Kidney (tissue), 22 donors: ENCODE data around the gene SNAP23. TPM values are rescaled to one million over a fixed set of nuclear protein-coding genes. Genes with fewer than 3 reads are reported as not detected.
A peak's percentile ranks its signal among the peaks of the same experiment; 100 is the strongest.

Experiments used
- DNase-seq, 5 donors: peaks; one replicate each; pipeline ENCODE4 v3.0.0-alpha.2; 2013 to 2020
- FAIRE-seq: peaks from 2 replicates; lab custom pipeline; 2012; peaks lifted over from hg19 to GRCh38; lab: Jason Lieb, UNC
- H3K27ac ChIP-seq, 2 donors: one replicate each; pipeline ENCODE4 v1.7.0; 2013; ENCODE audit warnings: low read depth in 2 of 2, low read length in 2 of 2, inconsistent platforms in 1 of 2
- H3K27me3 ChIP-seq: one replicate; pipeline ENCODE4 v1.7.1; 2013; ENCODE audit warnings: low read length, inconsistent platforms; ENCODE audit not compliant: control insufficient read depth, insufficient read depth
- H3K36me3 ChIP-seq, 3 donors: one replicate each; pipeline versions ENCODE4 v1.7.0 to v1.7.1; 2013; ENCODE audit warnings: low read length in 3 of 3, control low read depth in 1 of 3, inconsistent platforms in 1 of 3; ENCODE audit not compliant: insufficient read depth in 3 of 3, control insufficient read depth in 2 of 3
- H3K4me1 ChIP-seq, 3 donors: one replicate each; pipeline versions ENCODE4 v1.7.0 to v1.7.1; 2013; ENCODE audit warnings: low read length in 3 of 3, inconsistent platforms in 1 of 3, low read depth in 1 of 3; ENCODE audit not compliant: control insufficient read depth in 2 of 3, insufficient read depth in 2 of 3
- H3K4me3 ChIP-seq, 3 donors: one replicate each; pipeline versions ENCODE4 v1.7.0 to v1.8.1; 2013; ENCODE audit warnings: low read length in 3 of 3, control low read depth in 1 of 3, inconsistent platforms in 1 of 3
- H3K9ac ChIP-seq, 3 donors: one replicate each; pipeline versions ENCODE4 v1.7.0 to v1.7.1; 2013; ENCODE audit warnings: low read length in 3 of 3, control low read depth in 1 of 3, inconsistent platforms in 1 of 3
- H3K9me3 ChIP-seq, 3 donors: one replicate each; pipeline versions ENCODE4 v1.7.0 to v1.7.1; 2013; ENCODE audit warnings: low read length in 3 of 3, control low read depth in 1 of 3, inconsistent platforms in 1 of 3; ENCODE audit not compliant: control insufficient read depth in 2 of 3, insufficient read depth in 1 of 3
- CTCF ChIP-seq: IDR thresholded peaks from 3 replicates; pipeline ENCODE4 v1.5.1; 2012; ENCODE audit warnings: mild to moderate bottlenecking, moderate library complexity, borderline replicate concordance; ENCODE audit not compliant: insufficient read depth; ENCODE audit errors: extremely low read depth
- intact Hi-C: fragments of 100-400 bp; cut with DNase I; formaldehyde crosslinking; loops from one replicate; pipeline ENCODE4 v1.11.1; 2022
- long read RNA-seq, 10 donors: library from polyadenylated mRNA in 1 of 10; unstranded in 1 of 10; transcript quantifications; one replicate each; pipeline ENCODE4 v2.0.0 and lab custom pipeline, GENCODE V29; 2021 to 2026
- polyA plus RNA-seq: library from polyadenylated mRNA; stranded (reverse); fragments of 350-450 nt; fragmentation: Illumina TruSeq; extraction: RNeasy Lipid Tissue Mini Kit (QIAGEN cat#74804); gene quantifications from one replicate; pipeline ENCODE4 v1.2.3, GENCODE V29; 2014; ENCODE audit warnings: low read depth, low replicate concordance; ENCODE audit not compliant: insufficient read depth
- total RNA-seq: library from RNA; stranded (reverse); fragmentation: NEBNext Ultra II Directional; extraction: Animal tissue kit (Norgen Biotek cat#: 25700); gene quantifications from one replicate; pipeline ENCODE4 v1.2.1, GENCODE V29; 2021
- donor health status: control.
- donor health status: control.
- donor health status: control.
- donor health status: control.
- donor health status: control.
- donor health status: DM: yes; HTN: yes; CAD: no.
- donor health status: Normal renal cell carcinoma (clear cell type).

Gene SNAP23
- total RNA-seq (55.0 TPM), polyA plus RNA-seq (34.1 TPM)
- long read RNA-seq, donor 1, transcript SNAP23-201 (8 exons, 2,687 nt), result major isoform, 21 of 23 reads
- long read RNA-seq, donor 1, partial matches to known transcripts, result 0 of 23 reads
- long read RNA-seq, donor 1, other reads (novel, unspliced or antisense), result 0 of 23 reads
- long read RNA-seq, donor 2, transcript SNAP23-201 (8 exons, 2,687 nt), result major isoform, 21 of 22 reads
- long read RNA-seq, donor 2, partial matches to known transcripts, result 0 of 22 reads
- long read RNA-seq, donor 2, other reads (novel, unspliced or antisense), result 0 of 22 reads
- long read RNA-seq, donor 3, transcript SNAP23-201 (8 exons, 2,687 nt), result major isoform, 19 of 22 reads
- long read RNA-seq, donor 3, partial matches to known transcripts, result 0 of 22 reads
- long read RNA-seq, donor 3, other reads (novel, unspliced or antisense), result 0 of 22 reads
- long read RNA-seq, donor 4, transcript SNAP23-201 (8 exons, 2,687 nt), result major isoform, 11 of 20 reads
- long read RNA-seq, donor 4, partial matches to known transcripts, result 0 of 20 reads
- long read RNA-seq, donor 4, other reads (novel, unspliced or antisense), result 5 of 20 reads
- long read RNA-seq, donor 5, partial matches to known transcripts, result 0 of 1 reads
- long read RNA-seq, donor 5, other reads (novel, unspliced or antisense), result 0 of 1 reads
- long read RNA-seq, donor 6, transcript SNAP23-201 (8 exons, 2,687 nt), result major isoform, 14 of 23 reads
- long read RNA-seq, donor 6, partial matches to known transcripts, result 6 of 23 reads
- long read RNA-seq, donor 6, other reads (novel, unspliced or antisense), result 0 of 23 reads
- long read RNA-seq, donor 7, transcript SNAP23-201 (8 exons, 2,687 nt), result major isoform, 56 of 75 reads
- long read RNA-seq, donor 7, partial matches to known transcripts, result 1 of 75 reads
- long read RNA-seq, donor 7, other reads (novel, unspliced or antisense), result 16 of 75 reads
- long read RNA-seq, donor 8, transcript SNAP23-201 (8 exons, 2,687 nt), result major isoform, 6 of 16 reads
- long read RNA-seq, donor 8, partial matches to known transcripts, result 8 of 16 reads
- long read RNA-seq, donor 8, other reads (novel, unspliced or antisense), result 0 of 16 reads
- long read RNA-seq, donor 9, transcript SNAP23-201 (8 exons, 2,687 nt), result major isoform, 10 of 12 reads
- long read RNA-seq, donor 9, partial matches to known transcripts, result 0 of 12 reads
- long read RNA-seq, donor 9, other reads (novel, unspliced or antisense), result 0 of 12 reads
- long read RNA-seq, donor 10, transcript SNAP23-201 (8 exons, 2,687 nt), result major isoform, 11 of 19 reads
- long read RNA-seq, donor 10, partial matches to known transcripts, result 7 of 19 reads
- long read RNA-seq, donor 10, other reads (novel, unspliced or antisense), result 0 of 19 reads

- TF ChIP-seq CTCF, result no peak
- Histone ChIP-seq H3K9me3 (no peaks in the 10 kb centered on the region), H3K36me3 (no peaks in the 10 kb centered on the region), H3K27me3 (no peaks in the 10 kb centered on the region), H3K27ac (peak within 1 kb of the TSS; percentile 89 to 96), H3K4me3 (peak within 1 kb of the TSS; percentile 89 to 99 (median 93)), H3K9ac (peak within 1 kb of the TSS; percentile 83 to 97 (median 90)), H3K4me1 (peaks cover 3 to 17% (median 10%) of the 10 kb centered on the region in 3 donors)
- intact Hi-C loops, result no loop called here
- peak; percentile 95 to 98 (median 97) for DNase-seq
- FAIRE-seq, result no peak
These were observed at the start of gene SNAP23 for GRCh38 chr15:42495361-42496212. SNAP23 (plus strand) TSS chr15:42495634; CDS start chr15:42511847, 16,213 bp downstream.

- Histone ChIP-seq H3K4me3 (no peak overlapping the region), H3K9ac (no peak overlapping the region), H3K4me1 (no peaks in the 10 kb centered on the region), H3K36me3 (peaks cover 11 to 40% (median 21%) of the 10 kb centered on the region in 3 donors), H3K27ac (no peak overlapping the region), H3K27me3 (no peaks in the 10 kb centered on the region), H3K9me3 (no peaks in the 10 kb centered on the region)
- intact Hi-C loops, result no loop called here
- no peak for DNase-seq
- no peak for TF ChIP-seq CTCF
- FAIRE-seq, result no peak
These were observed 47.8 kb upstream of the SNAP23 start for GRCh38 chr15:42447599-42447998.

- Histone ChIP-seq H3K4me1 (no peaks in the 10 kb centered on the region), H3K27ac (no peak overlapping the region), H3K27me3 (no peaks in the 10 kb centered on the region), H3K4me3 (no peak overlapping the region), H3K9me3 (no peaks in the 10 kb centered on the region), H3K36me3 (peaks cover 11 to 40% (median 21%) of the 10 kb centered on the region in 3 donors), H3K9ac (no peak overlapping the region)
- FAIRE-seq (no peak), DNase-seq (no peak)
- intact Hi-C loops, result no loop called here
- no peak for TF ChIP-seq CTCF
These were observed 47.2 kb upstream of the SNAP23 start for GRCh38 chr15:42448281-42448680.
